Effector CD8-positive, alpha-beta T cell (primary cell): ENCODE measurements around the gene PLAGL1.
"Not testable (repeated sequence)": the region's sequence is repeated elsewhere in the genome, so short reads cannot be mapped to it uniquely, and the experiment has no call there.

ENCODE experiments used
- DNase-seq: peaks from one replicate; lab custom pipeline; 2025; lab: John Stamatoyannopoulos, UW

The PLAGL1 gene

DNA sequence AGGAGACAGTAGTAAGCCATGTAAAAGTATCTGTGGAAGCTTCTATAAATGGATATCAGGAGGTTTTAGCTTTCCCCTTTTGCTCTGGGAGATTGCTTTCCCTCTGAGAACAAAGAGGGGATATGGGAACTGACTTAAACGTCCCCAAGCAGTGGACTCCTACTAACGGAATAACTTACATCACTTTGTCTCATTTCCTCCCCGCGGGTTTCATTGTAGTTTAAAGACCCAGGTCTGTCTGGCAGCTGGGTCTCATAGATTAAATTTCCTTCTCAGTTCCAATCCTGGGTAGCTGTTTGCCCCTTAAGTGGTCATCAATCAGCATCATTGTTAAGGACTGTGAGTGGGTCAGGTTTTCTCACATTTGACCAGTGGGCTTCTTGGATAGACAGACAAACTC lies 68.7 kb downstream of the PLAGL1 start:
- no peak for DNase-seq

DNA sequence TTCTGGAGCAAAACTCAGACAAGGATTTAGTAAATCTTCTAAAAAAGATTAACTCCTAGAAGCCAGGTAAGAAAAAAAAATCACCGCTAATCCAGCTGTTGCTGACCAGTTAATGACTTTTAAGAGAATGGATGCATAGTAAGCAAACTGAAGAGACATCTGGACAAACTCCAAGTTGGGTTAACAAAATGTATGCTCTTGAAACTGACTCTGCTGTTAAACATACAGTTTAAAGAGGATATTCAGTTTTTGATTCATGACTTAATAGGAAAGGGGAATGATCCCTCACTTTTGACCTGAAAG lies 70.4 kb downstream of the PLAGL1 start:
- DNase-seq = no peak

DNA sequence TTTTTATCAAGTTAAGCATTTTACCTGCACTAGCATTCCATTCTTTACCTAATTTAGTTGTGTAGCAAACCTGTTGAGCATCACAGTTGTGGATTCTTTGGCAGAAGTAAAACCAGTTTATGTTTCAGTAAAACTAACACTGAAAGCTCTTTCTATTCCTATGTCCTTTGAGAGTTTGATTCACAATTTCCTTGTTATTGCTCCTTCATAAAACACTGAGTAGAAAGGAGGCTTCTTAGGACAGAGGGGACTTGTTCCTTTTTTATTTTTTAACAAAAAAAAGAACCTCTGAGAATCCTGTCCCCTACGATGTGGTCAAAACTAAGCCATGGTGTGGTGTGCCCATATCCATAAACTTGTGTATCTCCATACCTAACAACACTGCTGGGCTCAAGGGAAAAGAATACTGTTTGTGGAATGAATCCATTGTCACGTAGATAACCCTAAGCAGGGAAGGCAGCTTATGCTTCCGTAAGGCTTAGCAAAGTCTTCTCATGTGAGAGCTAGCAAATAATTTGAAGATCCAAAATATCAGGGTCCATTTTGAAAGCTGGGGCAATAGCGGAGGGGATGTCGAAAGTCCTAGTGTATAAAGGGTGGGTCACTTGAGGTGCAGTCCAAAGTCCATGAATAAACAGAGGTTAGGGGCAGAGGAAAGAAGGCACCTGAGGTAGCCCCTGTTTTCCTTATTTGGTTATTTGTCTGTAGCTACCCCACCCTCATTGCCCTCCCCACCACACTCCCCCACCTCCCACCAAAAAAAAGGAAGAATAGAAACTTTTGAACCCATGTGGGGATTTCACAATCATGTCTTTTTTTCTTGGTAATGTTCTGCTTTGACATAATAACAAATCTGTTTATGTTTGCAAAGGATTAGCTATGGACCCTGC lies 71.0 kb downstream of the PLAGL1 start:
- DNase-seq = no peak

DNA sequence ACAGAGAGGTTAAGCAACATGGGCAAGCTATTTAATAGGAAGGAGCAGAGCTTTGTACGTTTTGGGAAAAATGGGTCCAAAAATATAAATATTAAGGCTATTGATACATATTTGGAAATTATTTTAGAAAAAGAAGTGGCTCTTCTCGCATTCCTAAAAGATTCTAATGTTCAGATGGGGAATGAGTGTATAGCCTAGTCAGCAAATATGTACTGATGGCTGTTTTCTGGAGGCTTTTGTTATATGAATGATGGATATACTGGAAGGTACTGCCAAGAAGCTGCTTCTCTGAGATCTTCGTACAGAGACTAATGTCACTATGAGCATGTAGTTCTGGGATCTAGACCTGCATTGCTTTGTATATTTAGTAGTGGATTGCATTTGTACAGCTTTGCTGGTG lies 71.7 kb downstream of the PLAGL1 start:
- DNase-seq = no peak

DNA sequence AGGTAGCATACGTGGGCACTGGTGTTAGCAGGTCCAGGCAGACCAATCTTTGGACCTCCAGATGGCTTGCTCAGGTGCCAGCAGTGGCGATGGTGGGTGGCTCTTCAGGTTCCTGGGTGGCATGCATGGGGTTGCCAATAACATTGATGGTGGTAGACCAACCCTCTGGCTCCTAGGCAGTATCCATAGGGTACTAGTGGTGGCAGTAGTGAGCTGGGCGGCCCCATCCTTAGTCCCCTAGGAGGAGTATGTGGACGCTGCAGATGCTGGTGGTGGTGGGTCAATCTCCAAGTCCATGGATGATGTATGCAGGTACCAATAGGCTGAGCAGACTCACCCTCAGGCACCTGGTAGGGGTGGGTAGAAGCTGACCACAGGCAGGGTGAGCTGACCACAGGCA lies 73.2 kb downstream of the PLAGL1 start:
- no peak for DNase-seq

DNA sequence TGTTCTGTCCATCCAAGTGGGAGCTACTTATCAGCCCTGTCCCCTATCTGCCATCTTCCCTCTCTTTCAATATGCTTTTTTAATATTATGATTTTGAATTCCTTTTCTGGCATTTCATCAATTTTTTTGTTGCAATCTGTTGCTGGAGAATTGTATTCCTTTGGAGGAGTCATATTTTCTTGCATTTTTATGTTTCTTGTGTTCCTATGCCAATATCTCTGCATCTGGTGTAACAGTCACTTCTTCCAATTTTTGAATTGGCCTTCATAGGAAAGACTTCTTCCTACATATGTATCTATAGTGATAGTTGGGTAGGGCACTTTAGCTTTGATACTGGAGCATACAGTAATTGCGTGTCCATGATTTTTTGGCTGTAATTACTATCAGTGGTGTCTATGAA lies 73.7 kb downstream of the PLAGL1 start:
- DNase-seq = no peak

DNA sequence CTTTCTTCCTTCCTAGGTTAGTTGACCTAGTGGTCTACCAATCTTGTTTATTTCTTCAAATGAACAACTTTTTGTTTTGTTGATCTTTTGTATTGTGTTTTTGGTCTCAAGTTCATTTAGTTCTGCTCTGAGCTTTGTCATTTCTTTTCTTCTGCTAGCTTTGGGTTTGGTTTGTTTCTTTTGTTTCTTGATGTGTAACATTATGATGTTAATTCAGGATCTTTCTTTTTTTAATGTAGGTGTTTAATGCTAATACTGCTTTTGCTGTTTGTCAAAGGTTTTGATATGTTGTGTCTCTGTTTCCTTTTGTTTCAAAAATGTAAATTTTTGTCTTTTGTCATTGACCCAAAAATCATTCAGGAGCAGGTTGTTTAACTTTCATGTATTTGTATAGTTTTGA lies 78.1 kb downstream of the PLAGL1 start:
- DNase-seq = no peak

DNA sequence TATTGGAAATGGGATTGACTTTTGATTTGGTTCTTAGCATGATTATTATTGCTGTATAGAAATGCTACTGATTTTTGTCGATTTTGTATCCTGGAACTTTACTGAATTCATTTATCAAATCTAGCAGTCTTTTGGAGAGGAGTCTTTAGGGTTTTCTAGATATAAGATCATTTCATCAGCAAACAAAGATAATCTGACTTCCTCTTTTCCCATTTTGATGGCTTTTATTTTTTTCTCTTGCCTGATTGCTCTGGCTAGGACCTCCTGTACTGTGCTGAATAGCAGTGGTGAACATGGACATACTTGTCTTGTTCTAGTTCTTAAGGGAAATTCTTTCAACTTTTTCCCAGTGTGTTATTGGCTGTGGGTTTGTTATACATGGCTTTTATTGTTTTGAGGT lies 79.2 kb downstream of the PLAGL1 start:
- no peak for DNase-seq

DNA sequence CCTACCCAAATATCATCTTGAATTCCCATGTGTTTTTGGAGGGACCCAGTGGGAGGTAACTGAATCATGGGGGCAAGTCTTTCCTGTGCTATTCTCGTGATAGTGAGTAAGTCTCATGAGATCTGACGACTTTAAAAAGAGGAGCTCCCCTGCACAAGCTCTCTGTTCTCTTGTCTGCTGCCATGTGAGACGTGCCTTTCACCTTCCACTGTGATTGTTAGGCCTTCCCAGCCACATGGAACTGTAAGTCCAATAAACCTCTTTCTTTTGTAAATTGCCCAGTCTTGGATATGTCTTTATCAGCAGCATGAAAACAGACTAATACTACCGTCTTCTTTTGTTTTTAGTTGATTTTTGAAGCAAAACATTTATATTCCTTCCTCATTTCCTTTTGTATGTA lies 91.0 kb downstream of the PLAGL1 start:
- DNase-seq = not testable (repeated sequence)

DNA sequence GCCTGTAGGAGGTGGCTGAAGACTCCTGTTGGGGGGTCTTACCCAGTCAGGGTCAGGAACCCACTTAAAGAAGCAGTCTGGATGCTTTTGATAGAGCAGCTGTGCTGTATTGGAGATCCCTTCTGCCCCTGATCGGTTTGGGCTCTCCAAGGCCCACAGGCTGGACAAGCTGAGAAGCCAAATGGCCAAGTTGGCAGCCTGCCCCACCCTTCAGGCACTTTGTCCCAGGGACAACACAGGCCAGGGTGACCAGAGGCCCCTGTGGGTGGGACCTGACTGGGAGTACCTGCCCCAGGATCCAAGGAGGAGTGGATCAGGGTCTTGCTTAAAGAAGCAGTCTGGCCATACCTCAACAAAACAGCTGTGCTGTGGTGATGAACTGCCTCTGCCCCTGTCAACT lies 95.4 kb downstream of the PLAGL1 start:
- no peak for DNase-seq

DNA sequence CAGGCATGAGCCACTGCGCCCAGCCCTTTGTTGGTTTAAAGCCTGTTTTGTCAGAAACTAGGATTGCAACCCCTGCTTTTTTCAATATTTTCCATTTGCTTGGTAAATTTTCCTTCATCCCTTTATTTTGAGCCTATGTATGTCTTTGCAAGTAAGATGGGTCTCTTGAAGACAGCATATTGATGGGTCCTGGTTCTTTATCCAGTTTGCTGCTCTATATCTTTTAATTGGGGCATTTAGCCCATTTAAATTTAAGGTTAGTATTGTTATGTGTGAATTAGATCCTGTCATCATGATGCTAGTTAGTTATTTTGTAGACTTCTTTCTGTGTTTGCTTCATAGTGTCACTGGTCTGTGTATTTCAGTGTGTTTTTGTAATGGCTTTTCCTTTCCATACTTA lies 97.0 kb downstream of the PLAGL1 start:
- no peak for DNase-seq

DNA sequence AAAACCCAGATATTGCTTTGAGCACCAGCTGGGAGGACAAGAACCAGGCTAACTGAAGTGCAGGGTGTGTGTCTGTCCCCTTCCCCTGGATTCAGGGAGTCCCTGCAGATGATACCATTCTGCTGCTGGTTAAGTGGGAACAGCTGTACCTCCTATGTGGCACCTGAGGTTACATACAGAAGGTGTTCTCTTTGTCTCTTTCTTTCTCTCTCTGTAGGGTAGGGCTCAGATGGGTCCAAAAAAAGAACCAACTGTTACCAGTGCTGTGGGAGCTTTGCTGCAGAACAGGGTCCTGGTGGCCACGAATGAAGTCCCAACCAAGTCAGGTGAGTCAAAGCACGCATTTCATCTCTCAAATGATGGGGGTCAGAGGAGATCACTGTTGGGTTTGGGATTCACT lies 105.2 kb downstream of the PLAGL1 start:
- DNase-seq = no peak

DNA sequence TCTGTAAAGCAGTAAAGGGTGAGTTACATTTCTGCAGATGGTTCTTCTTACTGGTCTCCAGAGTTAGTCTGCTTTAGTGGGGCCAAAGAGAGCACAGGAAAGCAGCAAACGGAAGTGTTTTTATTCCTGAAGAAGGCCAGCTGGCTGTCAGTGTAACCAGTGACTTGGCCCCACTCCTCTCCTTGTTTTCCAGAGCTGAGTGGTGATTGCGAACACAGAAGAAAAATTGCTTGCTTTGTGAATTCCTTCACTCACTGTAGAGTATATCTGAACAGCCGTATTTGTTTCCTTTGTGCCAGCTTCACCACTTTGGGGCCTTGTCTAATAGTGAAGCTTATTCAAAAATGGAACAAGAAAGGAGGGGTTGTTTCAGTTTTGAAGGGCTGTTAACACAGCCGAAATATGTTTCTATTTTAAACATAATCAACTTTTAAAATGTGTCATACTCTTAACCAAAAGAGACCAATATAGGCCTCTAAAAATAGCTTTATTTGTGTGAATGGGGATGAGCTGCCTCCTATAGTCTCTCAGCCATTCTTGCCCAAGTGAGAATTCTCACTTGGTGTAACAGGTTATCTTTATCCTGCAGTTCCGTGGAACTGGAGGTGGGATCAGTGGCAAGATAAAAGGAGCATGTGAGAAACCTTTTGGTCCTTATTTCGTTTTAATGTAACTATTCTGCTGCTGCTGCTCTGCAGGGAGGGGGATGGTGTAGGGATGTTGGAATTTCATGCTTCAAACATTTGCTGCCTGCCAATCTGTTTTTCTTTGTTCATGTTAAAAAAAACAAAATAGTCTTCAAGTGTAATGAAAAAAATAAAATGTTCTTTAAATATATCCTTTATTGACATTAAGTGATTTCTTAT lies 105.9 kb downstream of the PLAGL1 start:
- DNase-seq = no peak

DNA sequence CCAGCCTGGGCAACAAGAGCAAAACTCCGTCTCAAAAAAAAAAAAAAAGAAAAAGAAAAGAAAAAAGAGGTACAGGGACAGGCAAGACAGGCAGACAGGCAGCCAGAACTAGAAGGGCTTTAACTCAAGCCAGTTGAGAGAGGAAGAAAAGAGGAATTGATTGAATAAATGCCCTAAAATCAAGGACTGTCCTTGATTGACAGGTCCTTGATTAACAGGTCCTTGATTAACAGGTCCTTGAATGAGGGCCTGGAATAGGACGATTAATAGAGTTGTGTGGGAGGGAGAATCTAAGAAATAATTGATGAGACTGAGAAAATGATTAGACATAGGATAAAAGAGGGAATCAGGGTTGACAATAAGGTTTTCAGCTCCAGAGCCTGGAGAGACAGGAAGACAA lies 107.7 kb downstream of the PLAGL1 start:
- no peak for DNase-seq

DNA sequence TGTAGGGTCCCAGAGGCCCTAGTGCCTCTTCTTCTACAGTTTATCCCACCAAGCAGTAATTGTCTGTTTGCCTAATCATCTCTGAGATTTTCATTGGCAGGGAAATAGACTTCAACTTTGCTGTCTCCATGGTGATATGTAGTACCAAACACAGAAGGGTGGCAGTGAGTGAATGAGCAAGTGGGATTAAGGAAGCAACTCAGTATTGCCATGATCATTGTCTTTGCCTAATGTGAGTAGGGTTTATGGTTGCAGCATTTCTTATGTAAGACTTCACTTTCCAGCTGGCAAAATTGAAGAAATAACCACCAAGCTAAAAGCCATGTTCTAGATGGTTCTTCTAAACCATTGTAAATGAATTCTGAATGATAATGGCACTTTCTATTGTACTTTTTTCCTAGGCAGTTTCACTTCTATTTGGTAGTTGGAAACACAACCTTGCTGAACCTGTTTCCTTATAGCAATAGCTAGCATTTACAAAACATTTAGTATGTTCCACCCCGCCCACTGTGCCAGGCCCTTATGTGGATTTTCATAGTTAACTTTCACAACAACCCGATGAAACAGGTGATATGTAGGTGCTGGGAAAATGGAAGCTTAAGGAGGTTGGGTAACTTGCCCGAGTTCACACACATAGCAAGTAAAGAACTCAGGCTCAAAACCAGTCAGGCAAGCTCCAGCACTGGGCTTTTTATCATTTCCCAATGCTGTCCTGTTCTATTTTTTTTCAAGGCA lies 111.8 kb downstream of the PLAGL1 start:
- no peak for DNase-seq

DNA sequence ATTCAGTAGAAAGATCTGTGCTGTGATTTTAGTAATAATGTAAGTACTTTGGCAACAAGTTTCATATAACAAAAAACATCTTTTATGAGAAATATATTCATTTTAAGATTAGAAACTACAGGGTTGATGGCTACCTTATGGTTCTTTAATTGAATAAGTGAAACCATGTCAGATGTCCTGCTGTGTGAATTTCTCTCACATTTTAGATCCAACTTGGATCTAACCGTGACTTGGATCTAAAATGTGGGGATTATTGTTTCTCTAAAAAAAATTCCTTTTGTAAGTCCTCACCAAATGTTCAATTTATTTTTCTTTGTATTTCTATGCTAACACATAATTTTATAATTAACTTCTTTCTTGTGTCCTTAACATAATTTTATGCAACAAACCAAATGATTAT lies 113.4 kb downstream of the PLAGL1 start:
- no peak for DNase-seq
